CD4-positive, alpha-beta T cell treated with Interleukin-4 for 1 hour (primary cell): ENCODE results near the gene ZNF862.

Experiments used
- DNase-seq, 2 donors: peaks; one replicate each; pipeline ENCODE4 v3.0.0-alpha.2; 2020 to 2022

Gene ZNF862

GRCh38 chr7:149811831-149812490, 26.2 kb upstream of the ZNF862 start:
- no peak for DNase-seq

- no peak for DNase-seq
These were observed 24.7 kb upstream of the ZNF862 start for GRCh38 chr7:149813254-149814035.

GRCh38 chr7:149814494-149814893, 23.7 kb upstream of the ZNF862 start:
- no peak for DNase-seq

GRCh38 chr7:149815121-149815520, 23.1 kb upstream of the ZNF862 start:
- no peak for DNase-seq

GRCh38 chr7:149815661-149816266, 22.4 kb upstream of the ZNF862 start:
- no peak for DNase-seq

- DNase-seq: no peak
These were observed 21.9 kb upstream of the ZNF862 start for GRCh38 chr7:149816267-149816751.

GRCh38 chr7:149816794-149817193, 21.4 kb upstream of the ZNF862 start:
- no peak for DNase-seq

- DNase-seq: no peak
These were observed 20.8 kb upstream of the ZNF862 start for GRCh38 chr7:149817301-149817771.

- no peak for DNase-seq
These were observed 20.2 kb upstream of the ZNF862 start for GRCh38 chr7:149817836-149818535.

GRCh38 chr7:149818536-149818840, 19.7 kb upstream of the ZNF862 start:
- no peak for DNase-seq

- no peak for DNase-seq
These were observed 18.8 kb upstream of the ZNF862 start for GRCh38 chr7:149819141-149819960.

- DNase-seq: no peak
These were observed 18.2 kb upstream of the ZNF862 start for GRCh38 chr7:149819961-149820340.

GRCh38 chr7:149820622-149821190, 17.5 kb upstream of the ZNF862 start:
- no peak for DNase-seq

- DNase-seq: no peak
These were observed 16.7 kb upstream of the ZNF862 start for GRCh38 chr7:149821191-149822148.

GRCh38 chr7:149822353-149822943, 15.7 kb upstream of the ZNF862 start:
- DNase-seq: no peak

- no peak for DNase-seq
These were observed 15.0 kb upstream of the ZNF862 start for GRCh38 chr7:149823191-149823630.

GRCh38 chr7:149823631-149824199, 14.5 kb upstream of the ZNF862 start:
- DNase-seq: no peak

- DNase-seq: no peak
These were observed 13.9 kb upstream of the ZNF862 start for GRCh38 chr7:149824301-149824741.

GRCh38 chr7:149824748-149825566, 13.2 kb upstream of the ZNF862 start:
- no peak for DNase-seq
